ENCODE measurements around the gene MIER2. TPM values are rescaled to one million over a fixed set of nuclear protein-coding genes. Genes with fewer than 3 reads are reported as not detected.
"Not testable (repeated sequence)": the region's sequence is repeated elsewhere in the genome, so short reads cannot be mapped to it uniquely, and the experiment has no call there.

MIER2 gene
- total RNA-seq, 1 donor from 2014 or later = 27.9 TPM

DNA sequence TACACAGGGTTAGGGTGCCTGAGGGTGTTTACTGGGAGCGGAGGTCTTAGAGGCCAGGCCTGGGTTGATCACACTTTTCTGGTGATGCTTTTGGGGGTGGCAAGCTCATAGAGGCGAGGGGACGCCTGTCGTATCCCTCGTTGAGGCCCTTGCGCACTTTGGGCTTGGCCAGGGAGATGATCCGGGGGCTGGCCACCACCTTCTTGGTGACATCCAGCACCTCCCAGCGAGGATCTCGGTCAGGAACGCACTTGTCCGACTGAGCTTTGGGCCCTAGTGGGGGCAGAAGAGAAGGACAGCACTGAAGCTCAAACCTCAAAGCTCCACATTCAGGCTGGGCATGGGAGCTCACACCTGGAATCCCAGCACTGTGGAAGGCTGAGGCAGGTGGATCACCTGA lies 17.6 kb upstream of the MIER2 start:
- DNase-seq (ENCODE audit: low spot score) = no peak

DNA sequence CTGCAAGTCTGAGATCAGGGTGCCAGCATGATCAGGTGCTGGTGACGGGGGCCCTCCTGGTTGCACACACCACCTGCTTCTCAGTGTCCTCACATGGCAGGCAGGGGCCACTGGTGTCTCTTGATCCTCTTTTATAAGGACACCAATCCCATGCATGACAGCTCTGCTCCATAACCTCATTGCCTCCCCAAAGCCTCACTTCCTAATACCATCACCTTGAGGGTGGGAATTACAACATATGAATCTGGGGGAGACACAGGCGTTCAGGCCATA lies 15.0 kb upstream of the MIER2 start:
- DNase-seq (ENCODE audit: low spot score) = no peak

DNA sequence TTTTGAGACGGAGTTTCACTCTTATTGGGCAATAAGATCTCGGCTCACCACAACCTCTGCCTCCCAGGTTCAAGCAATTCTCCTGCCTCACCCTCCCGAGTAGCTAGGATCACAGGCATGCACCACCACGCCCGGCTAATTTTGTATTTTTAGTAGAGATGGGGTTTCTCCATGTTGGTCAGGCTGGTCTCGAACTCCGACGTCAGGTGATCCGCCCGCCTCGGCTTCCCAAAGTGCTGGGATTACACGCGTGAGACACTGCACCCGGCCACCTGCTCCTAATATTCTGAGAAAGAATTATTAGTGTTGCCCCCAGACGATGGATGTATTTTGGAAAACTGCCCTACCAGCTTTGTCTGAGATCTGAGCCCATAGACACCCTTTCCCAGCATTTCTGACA lies 10.9 kb upstream of the MIER2 start:
- not testable (repeated sequence) for DNase-seq (ENCODE audit: low spot score)

DNA sequence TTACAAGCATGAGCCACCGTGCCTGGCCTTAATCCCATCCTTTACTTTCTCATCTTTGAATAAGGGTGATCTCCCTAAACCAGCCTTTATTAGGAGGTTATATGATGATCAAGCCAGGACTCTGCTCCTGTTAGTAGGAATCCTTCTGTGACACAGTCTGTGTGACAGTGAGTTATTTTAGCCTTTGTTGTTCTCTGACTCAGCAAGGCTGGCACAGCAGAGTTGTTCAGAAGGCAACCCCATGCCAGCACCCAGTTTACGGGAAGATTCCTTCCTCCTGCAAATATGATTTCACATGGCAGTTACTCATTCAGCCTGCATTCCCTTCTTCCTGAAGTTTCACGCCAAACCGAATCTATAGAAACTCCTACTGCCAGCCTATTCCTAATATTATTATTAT lies 10.5 kb upstream of the MIER2 start:
- DNase-seq (ENCODE audit: low spot score) = no peak

DNA sequence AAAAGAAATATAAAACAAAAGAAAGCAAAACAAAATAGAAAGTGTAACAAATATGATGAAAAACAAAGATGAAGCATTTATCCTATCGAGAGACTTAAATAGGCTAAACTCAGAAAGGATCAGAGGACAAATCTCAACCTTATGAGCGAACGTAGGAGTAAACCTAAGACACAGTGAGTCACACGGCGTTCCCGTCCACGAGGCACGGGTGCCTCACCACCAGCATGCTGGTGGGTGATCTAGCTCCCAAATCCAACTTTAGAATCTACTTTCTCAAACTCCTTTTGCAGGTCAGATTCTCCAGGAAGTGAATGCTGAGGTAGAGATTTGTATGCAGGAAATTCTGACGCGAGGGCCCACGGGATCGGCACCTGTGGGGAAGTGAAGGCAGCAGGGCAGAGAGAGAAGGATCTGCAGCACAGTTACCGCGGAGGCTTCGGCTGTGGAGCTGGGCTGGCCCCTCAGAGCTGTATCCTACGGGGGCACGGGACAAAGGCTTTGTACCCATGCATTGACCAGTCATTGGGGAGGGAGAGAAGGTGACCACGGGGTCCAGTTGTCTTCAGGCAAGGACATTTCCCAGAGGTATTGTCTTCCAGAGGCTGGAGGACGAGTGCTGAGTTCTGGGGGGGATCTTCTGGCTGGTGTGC lies 7.5 kb upstream of the MIER2 start:
- DNase-seq (ENCODE audit: low spot score) = no peak

DNA sequence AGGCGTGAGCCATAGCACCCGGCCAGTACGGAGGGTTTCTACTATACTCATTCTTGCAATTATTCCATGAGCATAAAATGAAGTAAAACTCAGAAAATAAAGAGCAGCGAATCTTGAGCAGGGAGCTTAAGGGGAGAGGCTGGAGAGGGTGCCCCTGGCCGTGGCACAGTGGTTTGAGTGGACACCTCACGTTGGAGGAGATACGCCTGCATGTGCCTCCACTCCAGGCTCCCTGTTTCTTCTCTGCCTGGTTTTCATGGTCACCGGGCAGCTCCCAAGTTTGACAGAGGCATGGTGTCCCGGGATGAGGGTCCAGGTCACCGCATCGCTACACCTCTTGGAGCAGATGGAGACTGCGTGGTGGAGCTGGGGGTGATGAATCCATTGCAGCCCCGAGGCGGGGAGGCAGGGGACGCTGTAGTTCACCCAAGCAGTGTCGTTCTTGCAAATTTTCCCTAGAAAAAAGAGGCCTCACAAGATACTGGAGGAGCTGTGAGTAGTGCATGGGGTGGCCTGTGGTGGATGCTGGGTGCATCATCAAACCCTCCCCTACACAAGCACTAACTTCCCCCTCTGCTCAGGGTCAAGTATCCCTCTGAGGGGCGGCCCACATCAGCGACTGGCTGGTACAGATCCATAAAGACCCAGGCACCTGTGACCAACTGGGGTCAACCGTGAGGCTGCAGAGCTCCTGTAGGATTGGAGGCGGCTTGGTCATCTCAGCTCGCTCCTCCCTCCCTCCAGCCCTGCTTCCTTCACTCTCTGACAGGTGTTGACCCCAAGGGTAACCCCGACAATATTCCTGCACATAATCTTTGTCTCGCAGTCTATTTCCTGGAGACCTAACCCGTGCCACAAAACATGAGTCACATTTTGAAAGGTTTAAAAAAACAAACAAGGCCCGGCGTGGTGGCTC lies 3.6 kb upstream of the MIER2 start:
- DNase-seq (ENCODE audit: low spot score) = no peak

DNA sequence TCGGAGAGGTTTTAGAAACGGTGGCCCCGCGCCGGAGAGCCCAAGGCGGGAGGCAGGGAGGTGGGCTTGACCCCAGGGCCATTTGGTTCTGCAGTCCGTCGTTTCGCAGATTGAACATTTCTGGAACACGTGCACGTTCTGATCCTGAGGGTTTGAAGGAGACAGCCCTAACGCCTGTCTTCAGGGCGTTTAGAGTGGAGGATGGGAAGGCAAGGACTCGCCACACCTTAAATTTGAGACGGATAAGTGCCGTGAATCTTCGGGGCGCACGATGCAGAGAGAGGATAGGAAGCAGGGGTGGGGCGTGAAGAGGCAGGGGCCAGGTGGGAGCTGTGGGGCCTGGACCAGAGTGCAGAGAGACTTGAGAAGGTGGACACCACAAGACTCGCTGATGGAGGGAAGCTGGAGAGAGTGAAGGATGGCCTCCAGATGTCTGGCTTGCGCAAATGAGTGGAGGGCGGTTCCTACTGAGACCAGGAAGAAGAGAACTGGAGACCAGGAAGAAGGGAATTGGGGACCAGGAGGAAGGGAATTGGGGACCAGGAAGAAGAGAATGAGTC lies 804 bp upstream of the MIER2 start:
- DNase-seq (ENCODE audit: low spot score) = no peak

DNA sequence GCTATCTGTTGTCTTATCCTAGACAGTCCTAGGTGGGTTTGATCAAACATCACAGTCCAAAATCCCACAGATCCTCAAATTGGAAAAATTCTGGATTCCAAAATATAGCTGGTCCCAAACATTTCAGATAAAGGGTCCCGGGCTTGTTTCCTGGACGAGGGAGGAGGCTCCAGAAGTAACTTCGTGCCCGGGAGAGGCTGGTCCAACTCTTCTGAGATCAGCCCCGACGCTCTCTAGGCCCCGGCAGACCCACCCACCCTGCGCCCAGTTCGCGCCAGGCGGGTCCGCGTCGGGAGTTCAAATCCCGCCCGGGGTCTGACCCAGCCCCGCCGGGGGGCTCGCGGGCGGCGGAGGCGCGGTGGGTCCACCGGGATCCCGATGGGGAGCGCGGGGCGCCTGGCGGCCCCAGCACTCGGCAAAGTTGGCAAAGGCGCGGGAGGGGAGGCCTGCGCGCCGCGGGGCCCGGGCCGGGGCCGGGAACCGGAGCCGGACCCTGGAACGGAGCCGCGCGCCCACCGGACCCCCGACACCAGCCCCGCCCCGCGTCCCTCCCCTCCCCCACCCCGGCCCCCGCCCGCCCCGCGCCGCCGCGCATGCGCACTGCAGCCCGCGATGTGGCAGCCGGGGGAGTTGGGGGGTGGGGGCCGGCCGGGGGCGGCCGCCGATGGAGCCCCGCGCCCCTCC lies 513 bp downstream of the MIER2 start:
- no peak for DNase-seq (ENCODE audit: low spot score)

DNA sequence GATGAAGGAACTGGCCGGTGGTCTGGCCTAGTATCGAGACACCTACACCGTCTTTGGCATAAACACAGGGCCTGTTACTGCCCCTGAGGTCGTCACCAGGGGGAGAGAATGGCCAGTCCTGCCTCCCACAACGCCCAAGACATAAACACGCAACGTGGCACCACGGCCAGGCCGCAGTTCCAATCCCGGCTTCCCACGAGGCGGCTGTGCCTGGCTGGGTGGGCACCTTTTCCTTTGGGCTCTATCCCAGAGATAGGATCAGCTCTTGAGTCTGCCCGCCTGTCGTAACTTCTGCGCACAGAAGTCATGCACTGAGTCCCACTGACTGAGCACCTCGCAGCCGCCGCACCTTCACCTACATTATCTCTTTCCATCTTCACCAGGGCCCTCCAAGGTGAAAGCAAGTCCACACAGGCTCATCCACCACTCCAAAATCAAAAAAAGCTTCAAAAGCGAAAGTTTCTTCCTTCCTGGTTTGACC lies 1.1 kb downstream of the MIER2 start:
- DNase-seq (ENCODE audit: low spot score) = no peak

DNA sequence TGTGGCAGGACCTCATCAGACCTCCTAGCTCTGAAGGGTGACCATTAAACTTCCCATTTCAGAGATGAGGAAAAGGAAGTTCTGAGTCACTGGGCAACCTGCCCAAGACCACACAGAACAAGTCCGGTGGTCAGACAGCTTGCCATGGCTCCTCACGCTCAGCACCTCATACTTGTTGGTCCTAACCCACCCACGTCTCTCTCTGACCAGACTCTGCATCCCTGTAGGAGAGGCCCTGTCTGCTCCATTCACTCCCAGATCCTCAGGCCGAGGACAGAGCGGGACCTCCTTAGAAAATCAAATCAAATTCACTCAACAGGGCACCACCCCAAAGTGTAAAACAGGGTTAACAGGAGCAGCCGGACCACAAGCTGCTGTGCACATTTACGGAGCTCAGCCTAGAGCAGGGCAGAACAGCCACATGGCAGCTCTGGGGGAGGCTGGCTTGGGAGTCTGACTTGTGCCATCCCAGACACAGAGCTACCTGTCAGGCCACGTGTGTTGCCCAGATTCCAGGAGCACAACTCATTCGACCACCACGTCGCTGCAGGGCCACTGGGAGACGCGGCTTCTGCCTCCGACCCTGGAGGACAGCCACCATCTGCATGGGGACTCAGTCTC lies 1.7 kb downstream of the MIER2 start:
- DNase-seq (ENCODE audit: low spot score) = peak; percentile 76

DNA sequence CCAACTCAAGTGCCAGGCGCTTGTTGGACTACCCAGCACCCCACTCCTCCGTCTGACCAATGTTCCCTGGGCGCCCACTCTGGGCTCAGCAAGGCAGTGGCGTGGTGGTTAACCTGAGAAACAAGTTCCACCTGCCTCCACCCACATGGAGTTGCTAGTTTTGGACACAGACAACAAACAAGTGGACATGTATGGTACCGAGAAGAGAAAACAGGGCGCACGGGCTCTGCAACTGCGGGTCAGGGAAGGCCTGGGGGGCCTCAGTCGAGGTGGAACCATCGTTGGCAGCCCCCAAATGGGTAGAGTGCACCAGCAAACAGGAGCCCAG lies 2.5 kb downstream of the MIER2 start:
- DNase-seq (ENCODE audit: low spot score) = no peak

DNA sequence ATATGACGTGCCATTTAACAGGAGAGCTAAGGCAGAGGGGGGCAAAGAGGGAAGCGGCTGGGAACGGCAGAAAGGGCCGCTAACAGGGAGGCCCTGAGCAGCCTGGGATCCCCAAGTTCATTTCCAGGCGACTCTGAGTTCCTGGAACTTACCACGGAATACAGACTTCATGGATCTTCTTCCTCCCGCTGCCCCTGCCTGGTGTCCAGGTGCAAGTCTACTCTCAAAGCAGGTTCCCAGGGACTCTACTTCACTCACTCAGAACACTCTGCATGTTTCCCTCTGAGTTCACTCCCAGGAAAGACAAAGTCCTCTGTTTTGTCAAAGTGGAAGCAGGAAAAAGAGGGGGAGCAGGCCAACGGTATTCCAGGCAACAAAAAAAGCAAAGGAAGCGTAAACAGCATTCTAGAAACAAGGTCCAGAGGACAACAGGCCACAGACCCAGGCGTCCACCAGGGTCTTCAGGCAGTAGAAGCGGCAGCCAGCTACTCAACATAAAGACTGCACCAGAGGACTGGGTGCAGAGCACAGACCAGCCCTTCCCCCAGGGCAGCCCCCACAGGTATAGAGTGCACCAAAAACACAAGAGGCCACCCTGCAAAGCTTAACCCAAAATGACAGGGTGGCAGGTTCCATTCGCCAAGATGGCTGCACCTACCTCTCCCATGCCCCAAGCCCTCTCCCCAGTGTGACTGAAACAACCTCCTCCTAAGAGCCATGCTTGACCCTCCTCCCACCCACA lies 3.0 kb downstream of the MIER2 start:
- DNase-seq (ENCODE audit: low spot score) = no peak

DNA sequence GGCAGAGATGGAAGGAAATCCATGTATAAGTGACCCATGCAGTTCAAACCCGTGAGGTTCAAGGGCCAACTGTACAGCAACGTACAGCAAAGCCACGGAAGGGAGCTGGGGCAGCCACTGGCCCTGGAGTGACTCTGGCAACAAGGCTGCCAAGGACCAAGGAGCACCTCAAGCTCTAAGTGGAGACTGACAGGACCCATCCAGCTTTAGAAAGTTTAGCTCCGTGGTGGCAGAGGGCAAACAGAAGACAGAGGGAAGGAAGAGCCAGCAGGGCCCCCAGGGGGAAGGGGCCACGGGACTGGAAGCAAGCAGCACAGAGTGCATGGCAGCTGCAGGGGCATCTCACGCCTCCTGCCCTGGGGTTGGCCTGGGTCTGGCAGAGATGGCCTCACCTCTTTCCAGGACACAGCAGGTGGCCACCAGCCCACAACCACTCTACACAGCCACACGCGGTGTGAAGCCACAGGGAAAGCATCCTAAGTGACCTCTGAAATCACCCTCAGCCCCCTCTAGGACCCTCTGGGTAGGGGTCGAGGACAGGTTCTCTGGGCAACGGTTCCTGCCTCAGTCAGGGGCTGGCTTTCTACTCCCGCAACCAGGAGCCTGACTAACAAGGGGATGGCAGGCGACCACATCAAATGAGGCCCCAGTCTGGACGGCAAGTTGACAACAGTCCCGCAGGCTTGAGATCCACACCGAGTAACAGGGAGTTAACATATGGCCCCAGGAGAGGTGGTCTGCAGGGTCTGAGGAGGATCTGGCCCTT lies 3.8 kb downstream of the MIER2 start:
- DNase-seq (ENCODE audit: low spot score) = no peak

DNA sequence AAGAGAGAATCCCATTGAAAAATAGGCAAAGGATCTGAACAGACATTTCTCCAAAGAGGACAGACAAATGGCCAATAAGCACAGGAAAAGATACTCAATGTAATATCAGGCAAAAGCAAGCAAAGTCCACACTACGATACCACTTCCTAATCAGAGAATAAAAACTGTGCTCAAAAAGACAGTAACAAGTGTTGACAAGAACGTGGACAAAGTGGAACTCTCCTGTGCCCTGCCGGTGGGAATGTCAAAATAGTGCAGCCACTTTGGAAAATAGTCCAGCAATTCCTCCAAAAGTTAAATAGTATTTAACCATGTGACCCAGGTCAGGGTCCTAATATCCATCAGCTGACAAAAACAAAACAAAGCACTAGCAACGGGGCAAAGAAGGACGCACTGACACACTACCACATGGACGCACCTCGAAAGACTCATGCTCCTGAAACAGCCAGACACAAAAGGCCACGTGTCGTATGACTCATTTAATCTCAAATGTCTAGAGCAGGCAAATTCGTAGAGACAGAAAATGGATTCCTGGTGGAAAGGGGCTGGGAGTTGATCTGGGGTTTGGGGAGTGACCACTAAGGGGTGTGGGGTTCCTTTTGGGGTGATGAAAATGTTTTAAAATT lies 5.2 kb downstream of the MIER2 start:
- DNase-seq (ENCODE audit: low spot score) = no peak

DNA sequence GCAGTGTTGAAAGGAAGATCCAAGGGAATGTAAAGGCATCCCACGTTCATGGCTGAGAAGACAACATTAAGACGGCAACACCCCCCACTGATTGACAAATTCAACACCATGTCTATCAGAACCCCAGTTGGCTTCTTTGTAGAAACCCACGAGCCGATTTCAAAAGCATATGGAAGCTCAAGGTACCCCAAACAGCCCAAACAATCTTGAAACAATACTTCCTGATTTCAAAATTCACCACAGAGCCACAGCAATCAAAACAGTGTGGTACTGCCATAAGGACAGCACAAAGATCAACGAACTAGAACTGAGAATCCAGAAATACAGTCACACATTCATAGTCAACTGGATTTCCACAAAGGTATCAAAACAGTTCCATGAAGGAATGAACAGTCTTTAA lies 6.2 kb downstream of the MIER2 start:
- no peak for DNase-seq (ENCODE audit: low spot score)

DNA sequence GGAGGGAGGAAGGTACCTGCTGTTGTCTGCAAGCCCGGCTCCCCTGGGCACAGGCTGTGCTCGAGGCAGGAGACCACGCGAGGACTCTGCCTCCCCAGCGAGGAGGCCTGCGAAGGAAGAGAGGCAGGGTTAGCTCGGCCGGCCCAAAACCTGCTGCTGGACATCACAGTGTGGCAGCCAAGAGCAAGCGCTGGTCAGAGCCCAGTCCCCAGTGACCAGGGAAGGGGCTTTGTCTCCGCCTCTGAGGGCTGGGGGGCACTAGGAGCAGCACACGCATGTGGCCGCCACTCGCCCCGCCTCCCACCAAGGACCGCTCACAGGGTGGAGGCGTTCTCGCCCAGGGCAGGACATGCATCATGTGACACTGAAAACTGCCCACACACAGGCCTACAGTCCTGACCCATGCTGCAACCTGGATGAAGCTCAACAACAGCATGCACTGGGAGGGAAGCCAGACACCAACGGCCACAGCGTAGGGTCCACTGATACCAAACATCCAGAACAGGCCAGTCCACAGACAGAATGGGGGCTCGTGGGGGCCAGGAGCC lies 8.5 kb downstream of the MIER2 start:
- DNase-seq (ENCODE audit: low spot score) = no peak

DNA sequence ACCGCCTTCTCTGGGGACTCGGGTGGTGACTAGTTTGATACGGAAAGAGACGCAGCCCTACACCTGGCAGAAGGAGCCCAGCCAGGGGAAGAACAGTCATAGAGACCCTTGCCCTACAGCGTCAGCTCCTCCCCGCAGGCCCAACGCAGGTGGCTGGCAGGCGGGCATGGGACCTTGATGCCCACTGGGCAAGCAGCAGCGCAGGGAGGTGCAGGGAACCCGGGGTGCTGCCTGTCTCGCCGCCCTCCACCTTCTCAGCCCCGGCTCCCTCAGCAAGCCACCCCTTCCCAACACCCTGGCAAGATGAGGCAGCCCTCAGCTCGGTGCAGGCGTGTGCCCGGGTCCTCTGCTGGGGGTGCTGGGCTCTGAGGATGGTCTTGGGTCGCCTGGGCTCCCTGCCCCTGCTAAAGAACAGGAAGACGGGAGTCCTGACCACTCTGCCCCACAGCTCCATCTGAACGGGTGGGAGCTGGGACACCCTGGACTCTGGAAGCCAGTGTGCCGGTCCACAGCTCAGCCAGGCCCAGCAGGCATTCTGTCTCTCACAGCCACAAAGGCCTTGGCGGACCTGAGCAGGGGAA lies 9.0 kb downstream of the MIER2 start:
- no peak for DNase-seq (ENCODE audit: low spot score)

DNA sequence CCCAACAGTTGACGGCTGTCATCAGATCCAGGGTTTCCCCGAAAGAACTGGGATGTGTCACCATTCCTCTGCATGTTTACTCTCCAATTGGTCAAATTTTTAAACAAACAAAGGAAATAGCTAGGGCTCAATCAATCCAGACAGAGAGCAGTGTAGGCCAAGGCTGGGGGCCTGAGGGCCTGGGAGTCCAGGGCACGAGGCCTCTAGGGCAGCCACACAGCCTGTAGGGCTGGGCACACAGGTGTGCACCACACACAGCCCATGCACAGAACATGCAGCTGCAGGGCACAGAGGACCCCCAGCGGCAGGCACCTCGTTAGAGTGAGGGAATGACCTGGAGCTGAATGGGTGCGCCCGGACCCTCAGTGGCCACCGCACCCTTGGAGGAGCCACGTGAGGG lies 9.5 kb downstream of the MIER2 start:
- DNase-seq (ENCODE audit: low spot score) = no peak

DNA sequence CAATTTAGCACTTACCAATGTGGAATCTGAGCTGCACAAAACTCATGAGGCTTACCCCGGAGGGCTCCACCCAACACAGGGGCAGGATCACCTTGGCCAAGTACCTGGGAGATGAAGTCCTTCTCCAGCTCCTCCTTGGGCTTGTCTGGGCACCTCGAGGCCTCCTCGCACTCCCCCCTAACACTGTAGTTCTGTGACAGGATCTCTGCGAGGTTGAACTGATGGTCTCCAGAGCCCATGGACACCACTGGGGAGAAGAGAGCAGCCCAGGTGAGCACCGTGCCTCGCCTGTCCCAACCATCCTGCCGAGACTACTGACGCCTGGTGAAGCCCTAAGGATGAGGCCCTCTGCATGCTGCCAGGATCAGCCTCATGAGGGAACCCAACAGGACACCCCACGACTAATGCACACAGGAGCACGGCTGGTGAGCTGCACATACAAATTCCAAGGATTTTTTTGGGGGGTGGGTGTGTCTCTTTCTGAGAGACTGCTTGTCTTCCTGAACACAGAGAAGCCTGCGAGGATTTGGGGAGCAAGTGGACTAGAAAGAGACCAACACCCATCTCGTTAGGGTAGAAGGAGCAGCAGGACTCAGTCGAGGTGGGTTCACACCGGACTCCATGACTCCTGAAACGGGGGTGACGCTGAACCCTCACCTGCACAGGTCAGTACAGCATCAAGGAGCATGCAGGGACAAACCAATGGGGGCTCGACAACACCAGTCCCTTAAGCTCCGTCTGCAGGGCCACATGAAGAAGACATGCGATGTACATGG lies 10.1 kb downstream of the MIER2 start:
- no peak for DNase-seq (ENCODE audit: low spot score)

Measured in mucosa of gallbladder (tissue), 1 donor.